Omental fat pad (tissue), 4 donors: ENCODE measurements around the gene LCN1. TPM values are rescaled to one million over a fixed set of nuclear protein-coding genes. Genes with fewer than 3 reads are reported as not detected.

ENCODE experiments used
- ATAC-seq: fragments of 150-250 bp; one replicate; pipeline ENCODE4 v1.9.1; 2016; ENCODE audit warnings: mild to moderate bottlenecking, moderate library complexity; ENCODE audit not compliant: low FRiP score
- DNase-seq: peaks from one replicate; pipeline ENCODE4 v3.0.0-alpha.2; 2019; ENCODE audit warnings: low spot score
- total RNA-seq, 4 donors: library from RNA; depleted of rRNA; stranded (reverse); fragments of >200 nt; gene quantifications; one replicate each; pipeline ENCODE4 v1.1.0, GENCODE V29; 2016
- TF ChIP-seq, protein P1 (sequence below), 3 donors: fragments of 450-650 bp; IDR thresholded peaks; one replicate each; pipeline ENCODE4 v1.5.1; 2016 to 2017; ENCODE audit warnings: antibody characterized with exemption in 3 of 3, mild to moderate bottlenecking in 3 of 3, moderate library complexity in 2 of 3

The LCN1 gene
- total RNA-seq, 4 donors from 2014 or later = not detected

DNA sequence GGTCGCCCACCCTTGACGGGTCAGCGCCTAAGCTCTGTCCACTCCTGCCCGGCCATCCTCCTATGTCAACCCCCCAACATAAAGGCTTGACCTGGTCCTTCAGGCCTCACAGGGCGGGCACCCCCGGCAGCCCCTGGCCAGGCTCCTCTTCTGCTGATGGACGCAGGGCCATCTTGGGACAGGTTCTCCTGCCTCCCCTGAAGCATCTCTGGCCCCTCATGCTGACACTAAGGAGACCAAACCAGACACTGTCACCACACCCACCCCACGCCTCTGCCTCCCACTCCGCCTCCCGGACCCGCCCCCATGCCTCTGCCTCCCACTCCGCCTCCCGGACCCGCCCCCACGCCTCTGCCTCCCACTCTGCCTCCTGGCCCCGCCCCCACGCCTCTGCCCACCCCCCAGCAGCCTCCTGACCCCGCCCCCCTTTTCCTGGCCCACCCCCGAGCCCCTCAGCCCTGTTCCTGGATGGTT lies 31.5 kb downstream of the LCN1 start:
- DNase-seq = no peak
- TF ChIP-seq, protein P1, sequence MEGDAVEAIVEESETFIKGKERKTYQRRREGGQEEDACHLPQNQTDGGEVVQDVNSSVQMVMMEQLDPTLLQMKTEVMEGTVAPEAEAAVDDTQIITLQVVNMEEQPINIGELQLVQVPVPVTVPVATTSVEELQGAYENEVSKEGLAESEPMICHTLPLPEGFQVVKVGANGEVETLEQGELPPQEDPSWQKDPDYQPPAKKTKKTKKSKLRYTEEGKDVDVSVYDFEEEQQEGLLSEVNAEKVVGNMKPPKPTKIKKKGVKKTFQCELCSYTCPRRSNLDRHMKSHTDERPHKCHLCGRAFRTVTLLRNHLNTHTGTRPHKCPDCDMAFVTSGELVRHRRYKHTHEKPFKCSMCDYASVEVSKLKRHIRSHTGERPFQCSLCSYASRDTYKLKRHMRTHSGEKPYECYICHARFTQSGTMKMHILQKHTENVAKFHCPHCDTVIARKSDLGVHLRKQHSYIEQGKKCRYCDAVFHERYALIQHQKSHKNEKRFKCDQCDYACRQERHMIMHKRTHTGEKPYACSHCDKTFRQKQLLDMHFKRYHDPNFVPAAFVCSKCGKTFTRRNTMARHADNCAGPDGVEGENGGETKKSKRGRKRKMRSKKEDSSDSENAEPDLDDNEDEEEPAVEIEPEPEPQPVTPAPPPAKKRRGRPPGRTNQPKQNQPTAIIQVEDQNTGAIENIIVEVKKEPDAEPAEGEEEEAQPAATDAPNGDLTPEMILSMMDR (IDR thresholded peaks at IDR 0.05) = no peak
- no peak for ATAC-seq

GRCh38 chr9:135554718-135555117 lies 33.5 kb downstream of the LCN1 start:
- DNase-seq (no peak), ATAC-seq (no peak)
- TF ChIP-seq, protein P1 (IDR thresholded peaks at IDR 0.05) = no peak

GRCh38 chr9:135555203-135555602 lies 34.0 kb downstream of the LCN1 start:
- ATAC-seq = no peak
- no peak for DNase-seq
- TF ChIP-seq, protein P1 (IDR thresholded peaks at IDR 0.05) = no peak

DNA sequence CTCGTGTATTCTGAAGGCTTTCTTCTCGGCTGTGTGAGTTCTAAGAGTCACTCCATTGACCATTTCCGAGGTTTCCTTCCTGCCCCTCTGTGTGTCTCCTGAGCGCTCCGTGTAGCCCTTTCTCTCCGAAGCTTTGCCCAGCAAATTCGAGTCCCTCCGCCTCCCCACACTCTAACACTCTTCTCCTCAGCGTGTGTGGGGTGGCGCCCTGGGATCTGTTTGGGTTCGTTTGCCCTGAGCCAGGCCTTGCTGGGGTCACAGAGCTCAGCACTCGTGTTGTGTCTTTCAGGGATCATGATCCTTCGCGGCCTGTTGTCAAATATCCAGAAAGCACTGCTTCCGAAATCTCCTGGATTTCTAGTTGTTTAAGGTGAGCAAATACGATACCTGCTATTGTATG lies 34.7 kb downstream of the LCN1 start:
- ATAC-seq (no peak), DNase-seq (no peak)
- TF ChIP-seq, protein P1 (IDR thresholded peaks at IDR 0.05) = no peak

DNA sequence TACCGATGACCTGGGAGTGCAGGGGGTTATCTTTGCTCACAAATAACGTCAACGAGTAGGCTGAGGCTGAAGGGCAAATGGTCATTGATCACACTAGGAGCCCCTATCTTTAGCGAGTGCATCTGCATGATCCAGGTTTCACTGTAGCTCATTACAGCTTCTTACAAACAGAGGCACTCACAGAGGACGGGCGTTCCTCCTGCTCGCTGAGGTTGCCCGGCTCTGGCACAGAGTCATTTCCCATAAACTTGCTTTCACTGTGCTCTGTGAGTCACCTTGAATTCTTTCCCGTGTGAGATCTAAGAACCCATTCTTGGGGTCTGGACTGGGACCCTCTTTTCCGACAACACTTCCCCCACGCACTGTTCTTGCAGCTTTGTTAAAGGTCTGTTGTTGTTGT lies 38.4 kb downstream of the LCN1 start:
- TF ChIP-seq, protein P1 (IDR thresholded peaks at IDR 0.05) = no peak
- no peak for ATAC-seq
- DNase-seq = no peak

- DNase-seq = no peak
- no peak for ATAC-seq
- TF ChIP-seq, protein P1 (IDR thresholded peaks at IDR 0.05) = no peak
These were observed 40.4 kb downstream of the LCN1 start, which contains the start of gene PAEP for GRCh38 chr9:135561391-135562234. TSS of gene PAEP (plus strand) at chr9:135561756.

DNA sequence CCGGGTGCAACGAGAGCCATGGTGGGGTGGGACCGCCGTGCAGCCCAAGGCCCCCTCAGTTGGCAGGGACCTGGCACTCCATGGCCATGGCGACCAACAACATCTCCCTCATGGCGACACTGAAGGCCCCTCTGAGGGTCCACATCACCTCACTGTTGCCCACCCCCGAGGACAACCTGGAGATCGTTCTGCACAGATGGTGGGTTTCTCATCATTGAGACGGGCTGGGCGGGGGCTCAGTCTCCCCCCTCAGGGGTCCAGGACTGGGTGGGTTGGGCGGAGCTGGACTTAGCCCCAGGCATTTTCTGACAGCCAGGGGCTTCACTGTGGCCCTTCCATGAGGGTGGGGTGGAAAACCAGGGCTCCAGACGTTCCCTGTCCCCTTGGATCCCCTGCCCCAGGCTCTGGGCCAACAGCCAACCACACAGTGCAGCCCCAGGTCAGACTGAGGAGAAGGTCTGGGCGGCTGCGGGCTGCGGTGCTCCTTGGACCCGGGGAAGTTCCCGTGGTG lies 41.0 kb downstream of the LCN1 start:
- TF ChIP-seq, protein P1 (IDR thresholded peaks at IDR 0.05) = no peak
- DNase-seq (no peak), ATAC-seq (no peak)
